Tongue (tissue), 2 donors: ENCODE data around the gene WWOX. TPM values are rescaled to one million over a fixed set of nuclear protein-coding genes. Genes with fewer than 3 reads are reported as not detected.

Experiments used
- DNase-seq: peaks from one replicate; pipeline ENCODE4 v3.0.0-alpha.2; 2015
- total RNA-seq: library from RNA; depleted of rRNA; stranded (reverse); fragments of >200 nt; gene quantifications from one replicate; pipeline ENCODE4 v1.2.3, GENCODE V29; 2014

Gene WWOX
- total RNA-seq, 1 donor from 2014 or later, result 60.5 TPM

- peak; percentile 78 for DNase-seq
These were observed 901.9 kb downstream of the WWOX start for GRCh38 chr16:79001156-79001967.

- DNase-seq, result no peak
These were observed 903.7 kb downstream of the WWOX start for GRCh38 chr16:79003026-79003609.

GRCh38 chr16:79004309-79004708 lies 904.9 kb downstream of the WWOX start:
- peak; percentile 50 for DNase-seq

- no peak for DNase-seq
These were observed 905.6 kb downstream of the WWOX start for GRCh38 chr16:79005096-79005495.

GRCh38 chr16:79006206-79006605 lies 906.8 kb downstream of the WWOX start:
- no peak for DNase-seq

- DNase-seq, result no peak
These were observed 907.3 kb downstream of the WWOX start for GRCh38 chr16:79006765-79007164.

GRCh38 chr16:79007614-79008013 lies 908.2 kb downstream of the WWOX start:
- DNase-seq, result no peak

- DNase-seq, result no peak
These were observed 908.8 kb downstream of the WWOX start for GRCh38 chr16:79008036-79008868.

GRCh38 chr16:79008869-79009179 lies 909.4 kb downstream of the WWOX start:
- no peak for DNase-seq

- no peak for DNase-seq
These were observed 910.4 kb downstream of the WWOX start for GRCh38 chr16:79009896-79010295.

- DNase-seq, result no peak
These were observed 911.8 kb downstream of the WWOX start for GRCh38 chr16:79011282-79011681.

- no peak for DNase-seq
These were observed 913.4 kb downstream of the WWOX start for GRCh38 chr16:79012671-79013434.

- DNase-seq, result peak; percentile 55
These were observed 914.6 kb downstream of the WWOX start for GRCh38 chr16:79013930-79014660.

- DNase-seq, result no peak
These were observed 919.4 kb downstream of the WWOX start for GRCh38 chr16:79018650-79019429.

- DNase-seq, result no peak
These were observed 920.0 kb downstream of the WWOX start for GRCh38 chr16:79019431-79019830.

- DNase-seq, result no peak
These were observed 922.7 kb downstream of the WWOX start for GRCh38 chr16:79021991-79022630.

GRCh38 chr16:79026117-79026516 lies 926.7 kb downstream of the WWOX start:
- DNase-seq, result no peak

GRCh38 chr16:79036541-79036940 lies 937.1 kb downstream of the WWOX start:
- no peak for DNase-seq

GRCh38 chr16:79037521-79038373 lies 938.3 kb downstream of the WWOX start:
- DNase-seq, result no peak
